H9 (cell line): ENCODE data around the gene TMEM151B. TPM values are rescaled to one million over a fixed set of nuclear protein-coding genes. Genes with fewer than 3 reads are reported as not detected.

Source experiments
- DNase-seq: peaks from one replicate; pipeline ENCODE4 v3.0.0-alpha.2; 2017
- H2AFZ ChIP-seq: one replicate; pipeline ENCODE4 v1.6.1; 2013; ENCODE audit warnings: mild to moderate bottlenecking, low read length, control low read depth, moderate library complexity
- H2AK5ac ChIP-seq: 2 replicates; pipeline ENCODE4 v1.6.1; 2013; ENCODE audit warnings: low read length, control low read depth, mixed read lengths; ENCODE audit not compliant: insufficient read length
- H2BK120ac ChIP-seq: one replicate; pipeline ENCODE4 v1.6.1; 2013; ENCODE audit warnings: low read depth, mild to moderate bottlenecking, low read length, control low read depth, inconsistent platforms; ENCODE audit not compliant: poor library complexity, severe bottlenecking
- H2BK12ac ChIP-seq: 2 replicates; pipeline ENCODE4 v1.6.1; 2013; ENCODE audit warnings: low read length, control low read depth, mixed read lengths, low read depth; ENCODE audit not compliant: insufficient read length
- H2BK15ac ChIP-seq: 2 replicates; pipeline ENCODE4 v1.6.1; 2013; ENCODE audit warnings: low read depth, low read length, control low read depth
- H2BK20ac ChIP-seq: one replicate; pipeline ENCODE4 v1.6.1; 2013; ENCODE audit warnings: low read depth, mild to moderate bottlenecking, low read length, control low read depth, inconsistent platforms; ENCODE audit not compliant: poor library complexity, severe bottlenecking
- H2BK5ac ChIP-seq: 2 replicates; pipeline ENCODE4 v1.6.1; 2013; ENCODE audit warnings: low read length, control low read depth, mixed read lengths; ENCODE audit not compliant: insufficient read length
- H3K14ac ChIP-seq: 2 replicates; pipeline ENCODE4 v1.6.1; 2013; ENCODE audit warnings: low read length, control low read depth; ENCODE audit not compliant: insufficient read depth
- H3K18ac ChIP-seq: 2 replicates; pipeline ENCODE4 v1.6.1; 2013; ENCODE audit warnings: low read depth, mild to moderate bottlenecking, mixed read lengths, low read length, control low read depth; ENCODE audit not compliant: insufficient read length
- H3K23ac ChIP-seq: 2 replicates; pipeline ENCODE4 v1.6.1; 2013; ENCODE audit warnings: low read length, control low read depth, mixed read lengths, low read depth; ENCODE audit not compliant: insufficient read length
- H3K23me2 ChIP-seq: 2 replicates; pipeline ENCODE4 v1.6.1; 2013; ENCODE audit warnings: low read depth, mild to moderate bottlenecking, mixed read lengths, low read length, control low read depth; ENCODE audit not compliant: insufficient read length, poor library complexity, severe bottlenecking
- H3K27ac ChIP-seq: 2 replicates; pipeline ENCODE4 v1.5.1; 2013; ENCODE audit warnings: low read length, control low read depth, mixed read lengths, low read depth; ENCODE audit not compliant: insufficient read length
- H3K27me3 ChIP-seq: 2 replicates; pipeline ENCODE4 v1.6.1; 2013; ENCODE audit warnings: low read length, control low read depth, inconsistent platforms; ENCODE audit not compliant: insufficient read depth
- H3K4ac ChIP-seq: 2 replicates; pipeline ENCODE4 v1.6.1; 2013; ENCODE audit warnings: low read depth, mild to moderate bottlenecking, control low read depth, inconsistent platforms, low read length, moderate library complexity
- H3K4me1 ChIP-seq: 2 replicates; pipeline ENCODE4 v1.6.1; 2013; ENCODE audit warnings: low read length, control low read depth, inconsistent platforms; ENCODE audit not compliant: insufficient read depth
- H3K4me2 ChIP-seq: 2 replicates; pipeline ENCODE4 v1.6.1; 2013; ENCODE audit warnings: low read length, control low read depth, mixed read lengths; ENCODE audit not compliant: insufficient read length, insufficient read depth
- H3K56ac ChIP-seq: 2 replicates; pipeline ENCODE4 v1.6.1; 2013; ENCODE audit warnings: low read depth, mild to moderate bottlenecking, mixed read lengths, low read length, control low read depth; ENCODE audit not compliant: insufficient read length
- H3K79me1 ChIP-seq: 2 replicates; pipeline ENCODE4 v1.6.1; 2013; ENCODE audit warnings: low read depth, mild to moderate bottlenecking, moderate library complexity, low read length, control low read depth, inconsistent platforms; ENCODE audit not compliant: insufficient read depth, poor library complexity, severe bottlenecking
- H3K79me2 ChIP-seq: 2 replicates; pipeline ENCODE4 v1.6.1; 2013; ENCODE audit warnings: low read length, control low read depth, inconsistent platforms; ENCODE audit not compliant: insufficient read depth
- H3K9ac ChIP-seq: 2 replicates; pipeline ENCODE4 v1.6.1; 2013; ENCODE audit warnings: low read length, control low read depth, mixed read lengths; ENCODE audit not compliant: insufficient read length; ENCODE audit errors: extremely low read depth
- H3K9me3 ChIP-seq: one replicate; pipeline ENCODE4 v1.6.1; 2013; ENCODE audit warnings: low read depth, low read length, inconsistent platforms; ENCODE audit not compliant: control insufficient read depth
- H3T11ph ChIP-seq: one replicate; pipeline ENCODE4 v1.6.1; 2013; ENCODE audit warnings: mild to moderate bottlenecking, low read length, control low read depth, inconsistent platforms
- H4K20me1 ChIP-seq: one replicate; pipeline ENCODE4 v1.6.1; 2013; ENCODE audit not compliant: control insufficient read depth, insufficient read length, insufficient read depth
- H4K5ac ChIP-seq: 2 replicates; pipeline ENCODE4 v1.6.1; 2013; ENCODE audit warnings: low read depth, mild to moderate bottlenecking, mixed read lengths, low read length, control low read depth; ENCODE audit not compliant: insufficient read length
- H4K8ac ChIP-seq: replicated peaks from 2 replicates; pipeline ENCODE4 v1.6.1; 2013; ENCODE audit warnings: low read length, control low read depth, mixed read lengths, low read depth; ENCODE audit not compliant: insufficient read length
- H4K91ac ChIP-seq: 2 replicates; pipeline ENCODE4 v1.6.1; 2013; ENCODE audit warnings: low read depth, mild to moderate bottlenecking, moderate library complexity, mixed read lengths, low read length, control low read depth; ENCODE audit not compliant: insufficient read length
- H3K27ac Mint-ChIP-seq, 3 experiments: 2 replicates in 2 of 3; 3 replicates in 1 of 3; pipeline ENCODE4 v1.8.0; 2020 to 2021; ENCODE audit warnings: mixed read lengths in 3 of 3, mild to moderate bottlenecking in 1 of 3, moderate library complexity in 1 of 3
- H3K27me3 Mint-ChIP-seq: 2 replicates; pipeline ENCODE4 v1.8.0; 2021; ENCODE audit warnings: low read depth, mild to moderate bottlenecking, moderate library complexity, mixed read lengths
- H3K36me3 Mint-ChIP-seq, 3 experiments: 2 replicates in 2 of 3; 3 replicates in 1 of 3; pipeline ENCODE4 v1.8.0; 2020 to 2021; ENCODE audit warnings: low read depth in 3 of 3, mixed read lengths in 3 of 3; ENCODE audit not compliant: insufficient read depth in 1 of 3
- H3K4me1 Mint-ChIP-seq, 2 experiments: 2 replicates each; pipeline ENCODE4 v1.8.0; 2020; ENCODE audit warnings: mixed read lengths in 2 of 2
- H3K4me3 Mint-ChIP-seq, 2 experiments: 2 replicates in 1 of 2; 3 replicates in 1 of 2; pipeline ENCODE4 v1.8.0; 2020 to 2021; ENCODE audit warnings: mild to moderate bottlenecking in 2 of 2, mixed read lengths in 2 of 2, moderate library complexity in 1 of 2
- H3K9me3 Mint-ChIP-seq, 2 experiments: 2 replicates in 1 of 2; 3 replicates in 1 of 2; pipeline ENCODE4 v1.8.0; 2020; ENCODE audit warnings: mild to moderate bottlenecking in 2 of 2, mixed read lengths in 2 of 2, moderate library complexity in 1 of 2
- WGBS: extraction: QIAGEN DNeasy Blood & Tissue Kit; methylation state at CpG from one replicate; pipeline ENCODE4 v1.1.7; 2013; ENCODE audit warnings: missing lambda C conversion rate, low lambda C conversion rate, mixed read lengths; ENCODE audit not compliant: insufficient read length; ENCODE audit errors: extremely low coverage; 5-methylcytosine and 5-hydroxymethylcytosine counted together
- total RNA-seq: library from RNA; stranded (reverse); gene quantifications from 2 replicates; pipeline ENCODE4 v1.2.1, GENCODE V29; 2021
- TF ChIP-seq, protein P1 (sequence below): fragments of 200-600 bp; sonication (generic); conservative IDR thresholded peaks from 3 replicates; pipeline ENCODE4 v1.8.0; 2021; ENCODE audit warnings: antibody characterized with exemption, mild to moderate bottlenecking

The TMEM151B gene
- total RNA-seq, 1 experiment from 2014 or later = 2.4 TPM

DNA sequence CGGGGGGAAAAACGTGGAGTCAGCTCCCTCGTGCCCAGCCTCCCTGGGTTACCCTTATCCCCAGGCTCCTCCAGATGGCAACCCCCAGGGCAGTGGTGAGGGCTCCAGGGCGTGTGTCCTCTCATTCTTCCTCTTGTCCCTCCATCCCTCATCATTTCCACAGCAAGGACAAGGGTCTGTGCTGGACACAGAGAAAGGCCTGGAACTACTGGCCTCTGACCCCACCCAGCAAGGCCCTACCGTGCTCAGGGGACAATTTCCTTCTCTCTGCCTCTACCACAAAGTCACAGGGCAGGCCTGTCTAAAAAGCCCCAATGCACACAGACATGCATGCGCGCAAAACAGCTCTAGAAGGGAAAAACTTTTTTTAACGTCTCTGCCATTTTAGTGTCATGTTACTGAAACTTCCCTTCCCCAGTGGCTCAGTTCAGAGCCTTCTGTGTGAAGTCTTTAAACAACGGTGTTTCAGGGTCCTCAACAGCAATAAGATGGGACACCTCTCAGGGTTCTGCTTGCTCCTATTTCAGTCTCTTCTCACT lies 11.9 kb upstream of the TMEM151B start:
- Histone ChIP-seq H2AK5ac (no peak overlapping the region), H4K5ac (no peak overlapping the region), H2AFZ (no peak overlapping the region), H3K27ac (no peak overlapping the region), H3K23me2 (peaks cover 6% of the 10 kb centered on the region), H3K27me3 (no peaks in the 10 kb centered on the region), H4K91ac (no peak overlapping the region), H3K18ac (no peak overlapping the region), H2BK20ac (no peak overlapping the region), H3K79me2 (no peaks in the 10 kb centered on the region), H3K23ac (no peak overlapping the region), H3T11ph (no peak overlapping the region), H4K8ac (no peak overlapping the region), H2BK120ac (no peak overlapping the region), H3K56ac (no peak overlapping the region), H3K14ac (no peak overlapping the region), H4K20me1 (no peaks in the 10 kb centered on the region), H2BK15ac (no peak overlapping the region), H3K4me1 (no peaks in the 10 kb centered on the region; the same call in 1 of the 2 replicates), H3K4ac (no peak overlapping the region), H2BK12ac (no peak overlapping the region), H3K9ac (no peak overlapping the region), H2BK5ac (no peak overlapping the region), H3K4me2 (no peak overlapping the region), H3K9me3 (no peaks in the 10 kb centered on the region), H3K79me1 (no peaks in the 10 kb centered on the region)
- peaks cover 9 to 46% (median 31%) of the 10 kb centered on the region in 3 experiments for H3K36me3 Mint-ChIP-seq
- H3K4me3 Mint-ChIP-seq = peak overlapping the region; percentile 79 to 88
- DNase-seq = no peak
- no CpG with 5 or more reads among the region's 9 CpGs for WGBS
- TF ChIP-seq, protein P1, sequence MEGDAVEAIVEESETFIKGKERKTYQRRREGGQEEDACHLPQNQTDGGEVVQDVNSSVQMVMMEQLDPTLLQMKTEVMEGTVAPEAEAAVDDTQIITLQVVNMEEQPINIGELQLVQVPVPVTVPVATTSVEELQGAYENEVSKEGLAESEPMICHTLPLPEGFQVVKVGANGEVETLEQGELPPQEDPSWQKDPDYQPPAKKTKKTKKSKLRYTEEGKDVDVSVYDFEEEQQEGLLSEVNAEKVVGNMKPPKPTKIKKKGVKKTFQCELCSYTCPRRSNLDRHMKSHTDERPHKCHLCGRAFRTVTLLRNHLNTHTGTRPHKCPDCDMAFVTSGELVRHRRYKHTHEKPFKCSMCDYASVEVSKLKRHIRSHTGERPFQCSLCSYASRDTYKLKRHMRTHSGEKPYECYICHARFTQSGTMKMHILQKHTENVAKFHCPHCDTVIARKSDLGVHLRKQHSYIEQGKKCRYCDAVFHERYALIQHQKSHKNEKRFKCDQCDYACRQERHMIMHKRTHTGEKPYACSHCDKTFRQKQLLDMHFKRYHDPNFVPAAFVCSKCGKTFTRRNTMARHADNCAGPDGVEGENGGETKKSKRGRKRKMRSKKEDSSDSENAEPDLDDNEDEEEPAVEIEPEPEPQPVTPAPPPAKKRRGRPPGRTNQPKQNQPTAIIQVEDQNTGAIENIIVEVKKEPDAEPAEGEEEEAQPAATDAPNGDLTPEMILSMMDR = no peak
- peaks cover 11% of the 10 kb centered on the region for H3K27me3 Mint-ChIP-seq
- no peaks in the 10 kb centered on the region for H3K9me3 Mint-ChIP-seq
- H3K27ac Mint-ChIP-seq = peak overlapping the region in 1 of 3 experiments; percentile 87; a peak in 2 of 7 replicates
- peaks cover 39 to 44% of the 10 kb centered on the region in 2 experiments for H3K4me1 Mint-ChIP-seq
